ENCODE data around the gene PGF.

GRCh38 chr14:74964787-74965485 is 9.5 kb upstream of the PGF start:
- TF ChIP-seq CTCF (tag by site-specific recombination; IDR thresholded peaks at IDR 0.05) (no peak), TCF7L2 (IDR thresholded peaks at IDR 0.05; ENCODE audit: borderline replicate concordance, low read depth, low read length) (no peak)
